OCI-LY3 (cell line): Measurements from ENCODE around the gene ARHGEF4.

ENCODE experiments used
- CTCF ChIP-seq: fragments of 200-600, 300-600 bp; sonication (generic); IDR thresholded peaks from 2 replicates; pipeline ENCODE4 v1.5.1; 2014; ENCODE audit warnings: antibody characterized with exemption, low read length, low read depth
- EZH2phosphoT487 ChIP-seq: fragments of 200-600 bp; shearing (Covaris generic); IDR thresholded peaks from 2 replicates; pipeline ENCODE4 v1.6.1; 2018; ENCODE audit warnings: antibody characterized with exemption, mixed run types, low read depth

- TF ChIP-seq CTCF, result no peak
- no peak for TF ChIP-seq EZH2phosphoT487
Observed at GRCh38 chr2:130806370-130806769, 30.3 kb upstream of the ARHGEF4 start.
